Endothelial cell of umbilical vein (primary cell): ENCODE measurements around the gene ZNF385C. TPM values are rescaled to one million over a fixed set of nuclear protein-coding genes. Genes with fewer than 3 reads are reported as not detected.

Source experiments
- BruUV-seq: library from RNA; stranded (reverse); fragments of 400-500 nt; replicated peaks from 2 replicates; lab custom pipeline; 2021; lab: Mats Ljungman, UMichigan
- CTCF ChIA-PET: fragments of 300-600, 350-600 bp; sonication (Branson Sonifier 250); formaldehyde crosslinking; loops from one replicate; lab custom pipeline; 2021; ENCODE audit warnings: antibody characterized with exemption, inconsistent platforms; lab: Charles Lee
- POLR2A ChIA-PET: fragments of 300-600, 350-600 bp; sonication (Branson Sonifier 250); formaldehyde crosslinking; loops from one replicate; lab custom pipeline; 2021; ENCODE audit warnings: antibody characterized with exemption, inconsistent platforms; lab: Charles Lee
- DNase-seq: peaks from one replicate; pipeline ENCODE4 v3.0.0-alpha.2; 2011; ENCODE audit warnings: low read depth, low spot score
- FAIRE-seq: peaks from 2 replicates; lab custom pipeline; 2011; peaks lifted over from hg19 to GRCh38; lab: Jason Lieb, UNC
- H2AFZ ChIP-seq: 2 replicates; pipeline ENCODE4 v1.6.0; 2012; ENCODE audit warnings: low read depth, low read length, control low read depth, inconsistent platforms
- H3K27ac ChIP-seq: 2 replicates; pipeline ENCODE4 v1.5.1; 2011; ENCODE audit warnings: low read depth, mild to moderate bottlenecking, control low read depth, low read length, moderate library complexity; ENCODE audit not compliant: insufficient read depth
- H3K27me3 ChIP-seq, 2 experiments: 2 replicates each; pipeline versions ENCODE4 v1.6.0 to v1.6.1; 2011; ENCODE audit warnings: low read length in 2 of 2, mixed read lengths in 1 of 2; ENCODE audit not compliant: control insufficient read depth in 2 of 2, insufficient read depth in 2 of 2
- H3K36me3 ChIP-seq, 2 experiments: 2 replicates in 1 of 2; 3 replicates in 1 of 2; pipeline ENCODE4 v1.5.1; 2011; ENCODE audit warnings: low read length in 2 of 2, mild to moderate bottlenecking in 1 of 2, moderate library complexity in 1 of 2; ENCODE audit not compliant: control insufficient read depth in 2 of 2, insufficient read depth in 2 of 2; ENCODE audit errors: extremely low read depth in 1 of 2
- H3K4me1 ChIP-seq: 3 replicates; pipeline ENCODE4 v1.5.1; 2011; ENCODE audit warnings: mild to moderate bottlenecking, low read length; ENCODE audit not compliant: control insufficient read depth, insufficient read depth; ENCODE audit errors: extremely low read depth
- H3K4me2 ChIP-seq: 2 replicates; pipeline ENCODE4 v1.6.1; 2011; ENCODE audit warnings: low read length, control low read depth, mixed read lengths; ENCODE audit not compliant: insufficient read depth
- H3K4me3 ChIP-seq, 3 experiments: fragments of 200-600 bp in 1 of 3; sonication (generic), shearing (Covaris generic) in 1 of 3; replicated peaks in 1 of 3; 2 replicates each; pipeline ENCODE4 v1.5.1; 2011 to 2016; ENCODE audit warnings: control low read depth in 3 of 3, low read length in 3 of 3, mild to moderate bottlenecking in 2 of 3, inconsistent platforms in 1 of 3, low read depth in 1 of 3, moderate library complexity in 1 of 3; ENCODE audit not compliant: insufficient read depth in 1 of 3
- H3K79me2 ChIP-seq: 2 replicates; pipeline ENCODE4 v1.6.0; 2012; ENCODE audit warnings: low read length, inconsistent platforms; ENCODE audit not compliant: control insufficient read depth, insufficient read depth
- H3K9ac ChIP-seq: replicated peaks from 2 replicates; pipeline ENCODE3; 2011; ENCODE audit warnings: low read length, control low read depth; ENCODE audit not compliant: insufficient read depth; ENCODE audit errors: extremely low read depth
- H3K9me1 ChIP-seq: replicated peaks from 3 replicates; pipeline ENCODE4 v1.6.0; 2011; ENCODE audit warnings: mild to moderate bottlenecking, low read length; ENCODE audit not compliant: control insufficient read depth, insufficient read depth; ENCODE audit errors: extremely low read depth
- H3K9me3 ChIP-seq: replicated peaks from 2 replicates; pipeline ENCODE4 v1.5.1; 2012; ENCODE audit warnings: low read length, inconsistent platforms; ENCODE audit not compliant: control insufficient read depth, insufficient read depth
- H4K20me1 ChIP-seq: replicated peaks from 2 replicates; pipeline ENCODE3; 2011; ENCODE audit warnings: mild to moderate bottlenecking, low read length; ENCODE audit not compliant: control insufficient read depth, insufficient read depth; ENCODE audit errors: extremely low read depth
- FOS ChIP-seq: IDR thresholded peaks from 2 replicates; pipeline ENCODE4 v1.6.1; 2011; ENCODE audit warnings: mild to moderate bottlenecking, low read length, moderate library complexity, borderline replicate concordance; ENCODE audit not compliant: insufficient read depth
- GATA2 ChIP-seq: IDR thresholded peaks from 2 replicates; pipeline ENCODE4 v1.7.0; 2011; ENCODE audit warnings: low read depth, mild to moderate bottlenecking, moderate library complexity, mixed read lengths, low read length; ENCODE audit not compliant: insufficient read length, insufficient read depth
- JUN ChIP-seq: IDR thresholded peaks from 2 replicates; pipeline ENCODE4 v1.6.1; 2011; ENCODE audit warnings: borderline replicate concordance, low read depth; ENCODE audit not compliant: insufficient read length, insufficient read depth
- MAX ChIP-seq: IDR thresholded peaks from 2 replicates; pipeline ENCODE4 v1.6.1; 2011; ENCODE audit not compliant: insufficient read depth, insufficient read length
- MYC ChIP-seq: IDR thresholded peaks from one replicate; pipeline ENCODE4 v1.6.1; 2011; ENCODE audit warnings: mild to moderate bottlenecking, low read depth, low read length
- POLR2A ChIP-seq: IDR thresholded peaks from 2 replicates; pipeline ENCODE4 v1.6.1; 2012; ENCODE audit warnings: low read depth, mild to moderate bottlenecking, control low read depth, low read length
- POLR2AphosphoS5 ChIP-seq: IDR thresholded peaks from 2 replicates; pipeline ENCODE4 v1.6.1; 2012; ENCODE audit warnings: low read depth, mild to moderate bottlenecking, control low read depth, low read length, moderate library complexity; ENCODE audit not compliant: insufficient read depth
- dilution Hi-C: fragments of 300-500 bp; cut with MboI; formaldehyde crosslinking; loops from one replicate; pipeline ENCODE4 v1.15.0; 2019; ENCODE audit warnings: low sequenced_read_pairs; ENCODE audit not compliant: extremely low pct_ligation_motif_present
- intact Hi-C: fragments of 100-400 bp; cut with micrococcal nuclease; formaldehyde crosslinking; loops from one replicate; pipeline ENCODE4 v1.10.0; 2022
- polyA plus RNA-seq, 4 experiments: library from polyadenylated mRNA; depleted of rRNA in 3 of 4; stranded (reverse) in 3 of 4; unstranded in 1 of 4; fragments of >200 nt; gene quantifications; 2 replicates each; pipeline versions ENCODE4 v1.2.1 to v1.2.3, GENCODE V29; 2011 to 2012; ENCODE audit warnings: missing spikeins in 1 of 4
- total RNA-seq: library from RNA; stranded (reverse); gene quantifications from 2 replicates; pipeline ENCODE4 v1.2.3, GENCODE V29; 2021

Gene ZNF385C
- total and polyA plus RNA-seq, 2 donors (not counting 3 experiments of a cell fraction or from before 2014, with no cell fraction given) = 0.07 TPM; not detected in 1

GRCh38 chr17:42135664-42136653 lies 37.7 kb upstream of the ZNF385C start:
- intact Hi-C loops = loop anchor here (10.0 kb wide), 2 partner anchors 139 to 389 kb away; partner anchors contain the start of gene STAT5B
- peak; percentile 99 for FAIRE-seq

GRCh38 chr17:42135151-42135550 lies 36.9 kb upstream of the ZNF385C start:
- H3K27ac ChIP-seq = peak overlapping the region; percentile 45
- no peaks in the 10 kb centered on the region for H3K9me3 ChIP-seq
- H3K36me3 ChIP-seq = peaks cover under 1 to 3% of the 10 kb centered on the region in 2 experiments
- peak overlapping the region in 1 of 3 experiments; percentile 10 for H3K4me3 ChIP-seq
- no peak overlapping the region for H2AFZ ChIP-seq
- intact Hi-C loops (loop anchor here (10.0 kb wide), 2 partner anchors 140 to 390 kb away; partner anchors contain the start of gene STAT5B), dilution Hi-C loops (no loop called here)
- H3K79me2 ChIP-seq = peaks cover 87% of the 10 kb centered on the region
- H3K4me1 ChIP-seq = peaks cover 68% of the 10 kb centered on the region
- FAIRE-seq (no peak), DNase-seq (no peak)
- TF ChIP-seq MAX = no peak
- no peak for TF ChIP-seq GATA2
- TF ChIP-seq JUN = no peak
- TF ChIP-seq POLR2A = no peak
- TF ChIP-seq FOS = no peak
- no peak for TF ChIP-seq MYC
- no peaks in the 10 kb centered on the region for H4K20me1 ChIP-seq
- H3K4me2 ChIP-seq = peak overlapping the region; percentile 75
- no peak overlapping the region for H3K9ac ChIP-seq
- no peaks in the 10 kb centered on the region for H3K27me3 ChIP-seq
- CTCF ChIA-PET = interaction anchor here (0.7 to 2.2 kb wide), 9 partner anchors 10 to 87 kb away, joined by 4 to 13 read pairs (median 4); partner anchors contain the start of genes DHX58 and KCNH4
- no peaks in the 10 kb centered on the region for H3K9me1 ChIP-seq
- POLR2A ChIA-PET = interaction anchor here (2.0 kb wide), 1 partner anchor 11 kb away, joined by 11 read pairs; no protein-coding TSS in a partner anchor
- no TSS peak for BruUV-seq

More at GRCh38 chr17:42135664-42136653, 37.7 kb upstream of the ZNF385C start:
- no TSS peak for BruUV-seq
- H3K4me1 ChIP-seq = peaks cover 60% of the 10 kb centered on the region
- peaks cover 86% of the 10 kb centered on the region for H3K79me2 ChIP-seq
- peak; percentile 23 for TF ChIP-seq POLR2A
- TF ChIP-seq POLR2AphosphoS5 = peak; percentile 82
- peak; percentile 58 for TF ChIP-seq FOS
- peak; percentile 56 for TF ChIP-seq JUN
- no peak for TF ChIP-seq MAX
- H3K4me3 ChIP-seq = peak overlapping the region in 1 of 3 experiments; percentile 10
- H3K27ac ChIP-seq = peak overlapping the region; percentile 45
- POLR2A ChIA-PET = interaction anchor here (2.0 kb wide), 1 partner anchor 12 kb away, joined by 11 read pairs; no protein-coding TSS in a partner anchor
- H3K36me3 ChIP-seq = peaks cover 0 to 3% of the 10 kb centered on the region in 2 experiments
- dilution Hi-C loops = no loop called here
- peak overlapping the region; percentile 4 for H3K9ac ChIP-seq
- peak; percentile 90 for DNase-seq
- H4K20me1 ChIP-seq = no peaks in the 10 kb centered on the region
- peak overlapping the region; percentile 75 for H3K4me2 ChIP-seq
- CTCF ChIA-PET = interaction anchor here (0.7 to 2.2 kb wide), 12 partner anchors 9 to 142 kb away, joined by 3 to 13 read pairs (median 4); partner anchors contain the start of genes DHX58 and KCNH4
- H3K9me1 ChIP-seq = no peaks in the 10 kb centered on the region
- no peaks in the 10 kb centered on the region for H3K27me3 ChIP-seq
- no peaks in the 10 kb centered on the region for H3K9me3 ChIP-seq
- no peak overlapping the region for H2AFZ ChIP-seq
